GM12872 (cell line): ENCODE results near the gene GRK2.

ENCODE experiments used
- TF ChIP-seq, protein P1 (sequence below): IDR thresholded peaks from 3 replicates; pipeline ENCODE4 v1.5.1; 2011; ENCODE audit warnings: low read depth, mild to moderate bottlenecking, low read length, moderate library complexity; ENCODE audit not compliant: insufficient read depth

GRK2 gene

DNA sequence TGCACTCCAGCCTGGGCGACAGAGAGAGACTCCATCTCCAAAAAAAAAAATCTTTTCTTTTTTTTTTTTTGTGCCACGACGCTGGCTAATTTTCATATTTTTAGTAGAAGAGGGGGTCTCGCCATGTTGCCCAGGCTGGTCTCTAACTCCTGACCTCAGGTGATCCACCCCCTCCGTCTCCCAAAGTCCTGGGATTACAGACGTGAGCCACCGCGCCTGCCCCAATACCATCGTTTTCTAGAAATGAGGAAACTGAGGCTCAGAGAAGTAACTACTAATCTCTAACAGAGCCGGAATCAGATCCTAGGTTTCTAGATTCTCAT is 50.6 kb downstream of the GRK2 start:
- TF ChIP-seq, protein P1, sequence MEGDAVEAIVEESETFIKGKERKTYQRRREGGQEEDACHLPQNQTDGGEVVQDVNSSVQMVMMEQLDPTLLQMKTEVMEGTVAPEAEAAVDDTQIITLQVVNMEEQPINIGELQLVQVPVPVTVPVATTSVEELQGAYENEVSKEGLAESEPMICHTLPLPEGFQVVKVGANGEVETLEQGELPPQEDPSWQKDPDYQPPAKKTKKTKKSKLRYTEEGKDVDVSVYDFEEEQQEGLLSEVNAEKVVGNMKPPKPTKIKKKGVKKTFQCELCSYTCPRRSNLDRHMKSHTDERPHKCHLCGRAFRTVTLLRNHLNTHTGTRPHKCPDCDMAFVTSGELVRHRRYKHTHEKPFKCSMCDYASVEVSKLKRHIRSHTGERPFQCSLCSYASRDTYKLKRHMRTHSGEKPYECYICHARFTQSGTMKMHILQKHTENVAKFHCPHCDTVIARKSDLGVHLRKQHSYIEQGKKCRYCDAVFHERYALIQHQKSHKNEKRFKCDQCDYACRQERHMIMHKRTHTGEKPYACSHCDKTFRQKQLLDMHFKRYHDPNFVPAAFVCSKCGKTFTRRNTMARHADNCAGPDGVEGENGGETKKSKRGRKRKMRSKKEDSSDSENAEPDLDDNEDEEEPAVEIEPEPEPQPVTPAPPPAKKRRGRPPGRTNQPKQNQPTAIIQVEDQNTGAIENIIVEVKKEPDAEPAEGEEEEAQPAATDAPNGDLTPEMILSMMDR = no peak

DNA sequence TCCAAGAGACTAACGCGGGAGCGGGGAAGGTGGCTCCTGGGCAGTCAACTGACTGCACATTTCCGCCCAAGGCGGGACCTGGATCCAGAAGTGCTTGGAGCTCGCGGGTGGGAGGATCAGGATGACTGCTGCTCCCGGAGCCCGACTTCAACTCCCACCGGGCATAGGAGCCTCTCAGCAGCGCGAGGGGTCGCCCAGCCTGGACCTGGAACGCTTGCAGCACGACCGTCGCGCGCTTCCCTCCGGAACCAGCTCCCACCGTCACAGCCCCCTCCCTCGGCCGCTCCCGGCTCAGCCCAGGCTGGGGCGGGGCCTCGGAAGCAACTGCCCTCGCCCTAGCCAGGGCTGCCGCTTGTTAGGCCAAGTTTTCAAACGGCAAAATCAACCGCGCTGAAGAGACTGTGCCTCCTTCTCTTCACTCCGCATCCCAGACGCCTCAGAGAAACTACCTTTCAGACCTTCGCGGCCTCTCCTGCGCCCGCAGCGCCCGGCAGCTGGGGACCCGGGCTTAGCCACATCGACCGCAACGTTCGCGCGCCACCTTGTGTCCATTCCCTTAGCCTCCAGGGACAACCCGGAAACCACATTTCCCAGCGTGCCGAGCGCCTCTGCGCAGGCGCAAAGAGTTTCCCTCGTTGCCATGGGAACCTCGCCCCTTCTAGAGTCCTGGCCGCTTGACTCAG is 51.1 kb downstream of the GRK2 start:
- TF ChIP-seq, protein P1 = peak; percentile 88

DNA sequence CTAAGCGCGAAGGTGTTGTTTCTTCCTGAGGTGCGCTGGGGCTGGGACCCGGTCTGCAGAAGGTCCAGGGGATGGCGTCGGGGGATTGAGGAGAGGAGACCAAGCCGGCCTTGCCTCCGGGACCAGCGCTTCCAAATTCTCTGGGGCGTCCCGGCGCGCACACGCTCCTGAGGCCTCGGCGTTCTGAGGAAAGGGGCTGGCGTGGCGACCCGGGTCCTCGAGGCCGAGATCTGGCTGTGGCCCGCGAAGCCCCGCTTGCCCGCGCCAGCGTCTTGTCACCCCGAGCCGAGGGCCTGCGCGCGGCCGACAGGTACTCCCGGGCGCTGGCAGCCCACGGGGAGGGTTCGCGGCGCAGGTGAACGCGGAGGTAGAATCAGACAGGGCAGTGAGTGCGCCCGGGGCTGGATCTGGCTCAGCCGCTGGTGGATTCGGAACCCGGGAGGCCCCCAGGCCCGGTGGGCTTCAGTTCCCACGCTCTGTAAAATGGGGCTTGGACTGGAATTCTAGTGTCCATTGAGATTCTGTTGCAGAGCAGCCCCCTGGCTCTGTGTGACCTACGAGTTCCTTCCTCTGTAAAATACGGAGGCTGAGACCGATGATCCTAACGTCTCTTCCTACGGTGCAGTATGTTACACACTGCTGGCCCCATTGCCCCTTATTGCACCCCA is 51.7 kb downstream of the GRK2 start:
- TF ChIP-seq, protein P1 = no peak

DNA sequence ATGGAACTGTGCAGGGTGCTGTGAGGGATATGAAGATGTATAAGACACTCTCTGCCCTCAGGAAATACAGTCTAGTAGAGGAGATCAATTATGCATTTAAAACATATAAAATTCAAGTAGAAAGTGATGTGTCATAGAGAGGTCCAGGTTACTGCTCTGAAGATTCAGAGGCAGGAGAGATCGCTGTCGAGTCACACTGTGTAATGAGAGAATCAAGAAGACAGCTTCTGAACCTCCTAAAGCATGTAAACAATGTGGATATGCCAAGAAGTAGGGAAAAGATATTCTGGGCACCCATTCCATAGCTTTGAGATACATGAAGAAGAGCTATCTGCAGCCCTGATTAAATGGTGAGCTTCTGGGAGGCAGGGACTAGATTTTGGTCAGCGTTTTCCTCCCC is 53.7 kb downstream of the GRK2 start:
- TF ChIP-seq, protein P1 = no peak

DNA sequence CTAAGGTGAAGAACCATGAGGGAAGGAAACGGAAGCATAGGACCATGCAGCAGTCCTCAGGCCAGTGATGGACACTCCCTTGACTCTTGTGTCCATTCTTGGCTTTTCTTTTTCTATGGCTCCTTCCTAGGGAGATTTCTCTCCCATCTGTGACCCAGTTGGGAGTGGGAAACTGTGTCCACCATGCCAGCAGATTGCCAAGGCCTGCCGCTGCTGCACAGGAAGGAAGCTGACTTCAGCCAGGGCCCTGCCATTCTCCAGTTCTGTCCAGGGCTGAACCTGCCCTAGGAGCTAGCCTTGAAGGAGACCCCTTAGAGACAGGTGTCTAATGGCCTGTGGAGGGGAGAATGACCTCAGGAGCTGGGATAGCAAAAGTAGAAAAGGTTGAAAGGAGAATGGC is 54.4 kb downstream of the GRK2 start:
- TF ChIP-seq, protein P1 = no peak

DNA sequence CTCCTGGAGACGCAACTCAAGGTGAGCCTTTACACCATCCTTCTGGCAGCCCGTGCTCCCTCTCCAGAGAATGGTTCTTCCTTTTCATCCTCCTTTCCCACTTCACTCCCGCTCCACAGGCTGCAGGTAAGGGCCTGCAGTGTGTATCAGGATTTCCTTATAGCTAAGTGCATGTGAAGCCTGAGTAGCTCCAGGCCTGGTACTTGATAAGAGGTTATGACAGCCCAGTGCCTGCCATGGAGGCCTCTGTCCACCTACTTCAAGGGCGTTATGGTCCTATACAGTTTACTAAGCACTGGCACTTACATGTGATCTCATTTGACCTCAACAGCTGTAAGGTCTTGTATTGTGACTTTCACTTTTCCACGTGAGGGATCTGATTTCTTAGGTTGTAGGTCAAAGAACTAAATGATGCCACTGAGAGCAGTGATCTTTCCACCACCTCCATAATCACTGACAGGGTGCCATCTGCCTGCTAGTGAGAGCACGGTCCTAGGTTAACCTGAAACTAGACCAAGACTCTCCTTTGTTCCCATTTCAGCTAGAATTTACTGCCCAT is 55.1 kb downstream of the GRK2 start:
- TF ChIP-seq, protein P1 = no peak

DNA sequence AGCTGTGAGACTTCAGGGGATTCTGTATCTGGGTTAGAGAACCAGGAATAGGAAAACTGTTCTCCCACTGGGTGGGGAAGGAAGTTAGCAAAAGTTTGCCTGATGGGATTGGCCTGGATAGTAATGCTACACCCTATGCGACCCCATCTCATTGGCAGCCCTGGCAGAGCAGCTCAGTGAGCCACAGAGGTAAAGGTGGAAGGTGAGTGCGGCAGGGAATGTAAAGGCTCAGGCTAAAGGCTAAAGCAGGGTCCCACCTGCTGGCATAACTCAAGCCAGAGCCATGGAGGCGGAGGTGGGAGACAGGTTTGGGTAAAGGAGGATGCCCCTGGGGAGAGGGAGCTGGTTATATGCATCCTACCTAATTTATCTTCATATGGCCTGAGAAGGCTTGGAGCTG is 55.8 kb downstream of the GRK2 start:
- TF ChIP-seq, protein P1 = no peak
